Fibroblast of lung (primary cell): ENCODE data around the gene ELMO1.

Source experiments
- CTCF ChIP-seq, 2 donors: IDR thresholded peaks in 1 of 2; conservative IDR thresholded peaks in 1 of 2; 1 replicate in 1 of 2; 2 replicates in 1 of 2; pipeline ENCODE4 v1.5.1; 2011 to 2012; ENCODE audit warnings: low read length in 2 of 2, control low read depth in 1 of 2, inconsistent platforms in 1 of 2, low read depth in 1 of 2, mild to moderate bottlenecking in 1 of 2
- EZH2 ChIP-seq: IDR thresholded peaks from 2 replicates; pipeline ENCODE4 v1.5.1; 2012; ENCODE audit warnings: low read length, control low read depth, mild to moderate bottlenecking; ENCODE audit errors: missing control alignments

GRCh38 chr7:36923943-36924436 is 524.7 kb downstream of the ELMO1 start:
- TF ChIP-seq CTCF (conservative IDR thresholded peaks at IDR 0.05 in 1 of 2, IDR thresholded peaks at IDR 0.05 in 1 of 2; ENCODE audit: low read depth in 1 of 2, low read length in 2 of 2) (no peak), EZH2 (no peak)
